ENCODE results near the gene ACTG1. TPM values are rescaled to one million over a fixed set of nuclear protein-coding genes. Genes with fewer than 3 reads are reported as not detected.

Gene ACTG1
- total and polyA plus RNA-seq, 2 of the 13 experiments (the other 11 are each of a cell fraction or from before 2014, with no cell fraction given), result 973 to 1,138 TPM

DNA sequence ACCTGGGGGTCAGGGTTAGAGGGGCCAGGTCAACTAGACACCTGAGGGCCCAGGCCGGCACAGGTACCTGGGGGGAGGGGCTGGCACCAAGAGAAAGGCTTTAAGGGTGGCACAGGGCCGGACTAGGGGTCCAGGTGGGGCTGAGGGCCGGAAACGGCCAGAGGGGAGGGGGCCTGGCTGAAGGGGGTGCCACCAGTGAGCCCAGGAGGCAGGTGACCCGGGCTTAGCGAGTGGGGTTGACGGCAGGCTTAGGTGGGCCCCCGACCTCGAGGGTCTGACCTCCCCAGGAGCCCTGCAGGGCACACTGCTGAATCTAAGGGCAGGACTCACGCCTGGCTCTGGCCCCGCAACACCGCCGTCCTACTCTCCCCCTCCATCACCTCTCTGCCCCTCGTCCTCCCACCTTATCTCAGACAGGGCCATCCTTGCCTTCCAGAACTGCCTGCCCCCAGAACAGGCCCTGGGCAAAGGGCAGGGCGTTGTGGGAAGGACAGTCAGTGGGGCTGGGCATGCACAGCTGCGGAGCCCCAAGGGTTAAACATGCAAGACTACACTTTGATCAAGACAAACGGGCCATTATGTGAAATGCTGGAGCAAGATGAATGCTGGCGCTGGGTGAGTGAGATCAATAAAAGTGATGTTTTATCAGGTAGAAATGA lies 44.4 kb downstream of the ACTG1 start (continued):
- TF ChIP-seq ZKSCAN1 (IDR thresholded peaks at IDR 0.05; ENCODE audit: low read length) (no peak), ZKSCAN8 (CRISPR knock-in tag; IDR thresholded peaks at IDR 0.05; ENCODE audit: borderline replicate concordance) (no peak), RFXAP (CRISPR knock-in tag; IDR thresholded peaks at IDR 0.05; ENCODE audit: borderline replicate concordance) (no peak), CCAR2 (optimal IDR thresholded peaks at IDR 0.05; ENCODE audit: low read depth, low read length) (no peak), ZNF331 (CRISPR knock-in tag; IDR thresholded peaks at IDR 0.05) (no peak), FOXA1 (IDR thresholded peaks at IDR 0.05) (no peak), FOXA1 (CRISPR knock-in tag; IDR thresholded peaks at IDR 0.05) (0 out of 2 replicates have a peak, but pooled peaks have one; percentile 20), TBP (CRISPR knock-in tag; IDR thresholded peaks at IDR 0.05) (no peak), ZBTB20 (CRISPR knock-in tag; IDR thresholded peaks at IDR 0.05; ENCODE audit: borderline replicate concordance, low read depth) (no peak), ATF7 (IDR thresholded peaks at IDR 0.05) (no peak), ATF7 (CRISPR knock-in tag; IDR thresholded peaks at IDR 0.05) (no peak), TOPORS (CRISPR knock-in tag; IDR thresholded peaks at IDR 0.05) (no peak), NFATC3 (CRISPR knock-in tag; IDR thresholded peaks at IDR 0.05) (no peak), ZNF180 (CRISPR knock-in tag; IDR thresholded peaks at IDR 0.05; ENCODE audit: borderline replicate concordance, low read depth) (no peak), DNMT1 (CRISPR knock-in tag; IDR thresholded peaks at IDR 0.05) (no peak), SMAD1 (CRISPR knock-in tag; IDR thresholded peaks at IDR 0.05; ENCODE audit: borderline replicate concordance, low read depth) (no peak), HNF4A (CRISPR knock-in tag; IDR thresholded peaks at IDR 0.05) (peak; percentile 63), ATAD3A (CRISPR knock-in tag; IDR thresholded peaks at IDR 0.05) (no peak), NFKBIZ (CRISPR knock-in tag; IDR thresholded peaks at IDR 0.05) (no peak), PHF8 (CRISPR knock-in tag; IDR thresholded peaks at IDR 0.05) (no peak), KDM6A (CRISPR knock-in tag; IDR thresholded peaks at IDR 0.05; ENCODE audit: low read depth) (no peak), CEBPB (IDR thresholded peaks at IDR 0.05; ENCODE audit: borderline replicate concordance, low read depth, low read length) (no peak), ARNTL (CRISPR knock-in tag; IDR thresholded peaks at IDR 0.05) (no peak), HOXA5 (CRISPR knock-in tag; IDR thresholded peaks at IDR 0.05) (no peak), GTF2F1 (IDR thresholded peaks at IDR 0.05; ENCODE audit: low read length) (no peak), SNRNP70 (IDR thresholded peaks at IDR 0.05; ENCODE audit: low read depth, low read length) (no peak), CBX5 (CRISPR knock-in tag; IDR thresholded peaks at IDR 0.05; ENCODE audit: borderline replicate concordance) (no peak), ZNF768 (CRISPR knock-in tag; IDR thresholded peaks at IDR 0.05) (no peak), GABPB1 (CRISPR knock-in tag; IDR thresholded peaks at IDR 0.05) (no peak)
- TF ChIP-seq, protein P1, sequence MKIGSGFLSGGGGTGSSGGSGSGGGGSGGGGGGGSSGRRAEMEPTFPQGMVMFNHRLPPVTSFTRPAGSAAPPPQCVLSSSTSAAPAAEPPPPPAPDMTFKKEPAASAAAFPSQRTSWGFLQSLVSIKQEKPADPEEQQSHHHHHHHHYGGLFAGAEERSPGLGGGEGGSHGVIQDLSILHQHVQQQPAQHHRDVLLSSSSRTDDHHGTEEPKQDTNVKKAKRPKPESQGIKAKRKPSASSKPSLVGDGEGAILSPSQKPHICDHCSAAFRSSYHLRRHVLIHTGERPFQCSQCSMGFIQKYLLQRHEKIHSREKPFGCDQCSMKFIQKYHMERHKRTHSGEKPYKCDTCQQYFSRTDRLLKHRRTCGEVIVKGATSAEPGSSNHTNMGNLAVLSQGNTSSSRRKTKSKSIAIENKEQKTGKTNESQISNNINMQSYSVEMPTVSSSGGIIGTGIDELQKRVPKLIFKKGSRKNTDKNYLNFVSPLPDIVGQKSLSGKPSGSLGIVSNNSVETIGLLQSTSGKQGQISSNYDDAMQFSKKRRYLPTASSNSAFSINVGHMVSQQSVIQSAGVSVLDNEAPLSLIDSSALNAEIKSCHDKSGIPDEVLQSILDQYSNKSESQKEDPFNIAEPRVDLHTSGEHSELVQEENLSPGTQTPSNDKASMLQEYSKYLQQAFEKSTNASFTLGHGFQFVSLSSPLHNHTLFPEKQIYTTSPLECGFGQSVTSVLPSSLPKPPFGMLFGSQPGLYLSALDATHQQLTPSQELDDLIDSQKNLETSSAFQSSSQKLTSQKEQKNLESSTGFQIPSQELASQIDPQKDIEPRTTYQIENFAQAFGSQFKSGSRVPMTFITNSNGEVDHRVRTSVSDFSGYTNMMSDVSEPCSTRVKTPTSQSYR (CRISPR knock-in tag; IDR thresholded peaks at IDR 0.05; ENCODE audit: borderline replicate concordance), result peak; percentile 20; the same call in 1 of the 2 replicates
- TF ChIP-seq, protein P2, sequence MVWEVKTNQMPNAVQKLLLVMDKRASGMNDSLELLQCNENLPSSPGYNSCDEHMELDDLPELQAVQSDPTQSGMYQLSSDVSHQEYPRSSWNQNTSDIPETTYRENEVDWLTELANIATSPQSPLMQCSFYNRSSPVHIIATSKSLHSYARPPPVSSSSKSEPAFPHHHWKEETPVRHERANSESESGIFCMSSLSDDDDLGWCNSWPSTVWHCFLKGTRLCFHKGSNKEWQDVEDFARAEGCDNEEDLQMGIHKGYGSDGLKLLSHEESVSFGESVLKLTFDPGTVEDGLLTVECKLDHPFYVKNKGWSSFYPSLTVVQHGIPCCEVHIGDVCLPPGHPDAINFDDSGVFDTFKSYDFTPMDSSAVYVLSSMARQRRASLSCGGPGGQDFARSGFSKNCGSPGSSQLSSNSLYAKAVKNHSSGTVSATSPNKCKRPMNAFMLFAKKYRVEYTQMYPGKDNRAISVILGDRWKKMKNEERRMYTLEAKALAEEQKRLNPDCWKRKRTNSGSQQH (CRISPR knock-in tag; IDR thresholded peaks at IDR 0.05; ENCODE audit: low read depth), result no peak
